ENCODE results near the gene MB21D2. TPM values are rescaled to one million over a fixed set of nuclear protein-coding genes. Genes with fewer than 3 reads are reported as not detected.

Gene MB21D2
- total RNA-seq, 1 donor from 2014 or later: 15.1 TPM

GRCh38 chr3:192929755-192930547 is 12.3 kb upstream of the MB21D2 start:
- Mint-ChIP-seq H3K36me3 (no peaks in the 10 kb centered on the region), H3K27me3 (ENCODE audit: insufficient read depth, low read depth) (peaks cover 4% of the 10 kb centered on the region), H3K4me3 (no peak overlapping the region), H3K27ac (no peak overlapping the region), H3K4me1 (peaks cover 5% of the 10 kb centered on the region), H3K9me3 (no peaks in the 10 kb centered on the region)
- no peaks in the 10 kb centered on the region for H3K9me3 ChIP-seq (ENCODE audit: low read depth)
- H3K27ac ChIP-seq: no peak overlapping the region
- no peak overlapping the region for H3K4me2 ChIP-seq
- no peak overlapping the region for H3K4me3 ChIP-seq
- no peaks in the 10 kb centered on the region for H3K27me3 ChIP-seq
- H3K79me2 ChIP-seq (ENCODE audit: low read depth): no peaks in the 10 kb centered on the region
- no peak overlapping the region for H3K9ac ChIP-seq
- DNase-seq (ENCODE audit: low spot score): no peak
- peaks cover 5% of the 10 kb centered on the region for H3K4me1 ChIP-seq
- H3K36me3 ChIP-seq: no peaks in the 10 kb centered on the region
- no peak overlapping the region for H2AFZ ChIP-seq (replicated peaks)
- H4K20me1 ChIP-seq (ENCODE audit: low read depth): no peaks in the 10 kb centered on the region
- no peaks in the 10 kb centered on the region for H3F3A ChIP-seq (ENCODE audit: low read depth)
- TF ChIP-seq, protein P1, sequence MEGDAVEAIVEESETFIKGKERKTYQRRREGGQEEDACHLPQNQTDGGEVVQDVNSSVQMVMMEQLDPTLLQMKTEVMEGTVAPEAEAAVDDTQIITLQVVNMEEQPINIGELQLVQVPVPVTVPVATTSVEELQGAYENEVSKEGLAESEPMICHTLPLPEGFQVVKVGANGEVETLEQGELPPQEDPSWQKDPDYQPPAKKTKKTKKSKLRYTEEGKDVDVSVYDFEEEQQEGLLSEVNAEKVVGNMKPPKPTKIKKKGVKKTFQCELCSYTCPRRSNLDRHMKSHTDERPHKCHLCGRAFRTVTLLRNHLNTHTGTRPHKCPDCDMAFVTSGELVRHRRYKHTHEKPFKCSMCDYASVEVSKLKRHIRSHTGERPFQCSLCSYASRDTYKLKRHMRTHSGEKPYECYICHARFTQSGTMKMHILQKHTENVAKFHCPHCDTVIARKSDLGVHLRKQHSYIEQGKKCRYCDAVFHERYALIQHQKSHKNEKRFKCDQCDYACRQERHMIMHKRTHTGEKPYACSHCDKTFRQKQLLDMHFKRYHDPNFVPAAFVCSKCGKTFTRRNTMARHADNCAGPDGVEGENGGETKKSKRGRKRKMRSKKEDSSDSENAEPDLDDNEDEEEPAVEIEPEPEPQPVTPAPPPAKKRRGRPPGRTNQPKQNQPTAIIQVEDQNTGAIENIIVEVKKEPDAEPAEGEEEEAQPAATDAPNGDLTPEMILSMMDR (IDR thresholded peaks at IDR 0.05): no peak
- TF ChIP-seq EZH2phosphoT487 (IDR thresholded peaks at IDR 0.05) (no peak), EZH2 (IDR thresholded peaks at IDR 0.05) (no peak)

DNA sequence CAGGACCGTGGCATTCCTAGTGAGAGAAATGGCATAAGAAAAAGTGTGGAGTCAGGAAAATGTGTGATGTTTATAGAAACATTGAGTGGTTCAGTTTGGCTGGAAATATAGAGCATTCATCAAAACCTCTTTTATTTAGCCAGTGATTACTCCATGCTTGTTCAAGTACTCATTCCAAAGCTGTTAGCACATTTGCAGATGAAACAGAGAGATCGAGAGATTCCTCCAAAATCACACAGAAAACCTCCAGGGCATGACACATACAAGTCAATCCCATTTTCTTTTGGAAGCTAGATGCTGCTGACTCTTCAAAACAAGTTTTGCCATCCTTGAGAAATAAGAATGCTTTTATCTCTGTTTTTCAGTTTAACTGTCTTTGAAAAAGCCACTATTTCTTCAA is 11.5 kb upstream of the MB21D2 start:
- Mint-ChIP-seq H3K36me3 (no peaks in the 10 kb centered on the region), H3K27ac (no peak overlapping the region), H3K4me1 (peaks cover 5% of the 10 kb centered on the region), H3K9me3 (no peaks in the 10 kb centered on the region), H3K27me3 (ENCODE audit: insufficient read depth, low read depth) (peaks cover 4% of the 10 kb centered on the region), H3K4me3 (no peak overlapping the region)
- Histone ChIP-seq H3K36me3 (no peaks in the 10 kb centered on the region), H3K79me2 (ENCODE audit: low read depth) (no peaks in the 10 kb centered on the region), H2AFZ (replicated peaks) (no peak overlapping the region), H3K27me3 (no peaks in the 10 kb centered on the region), H4K20me1 (ENCODE audit: low read depth) (no peaks in the 10 kb centered on the region), H3F3A (ENCODE audit: low read depth) (no peaks in the 10 kb centered on the region), H3K4me1 (peaks cover 5% of the 10 kb centered on the region), H3K9me3 (ENCODE audit: low read depth) (no peaks in the 10 kb centered on the region), H3K27ac (no peak overlapping the region), H3K9ac (no peak overlapping the region), H3K4me3 (no peak overlapping the region), H3K4me2 (no peak overlapping the region)
- TF ChIP-seq EZH2phosphoT487 (IDR thresholded peaks at IDR 0.05): no peak
- TF ChIP-seq, protein P1 (IDR thresholded peaks at IDR 0.05): no peak
- TF ChIP-seq EZH2 (IDR thresholded peaks at IDR 0.05): no peak
- DNase-seq (ENCODE audit: low spot score): no peak

- no peaks in the 10 kb centered on the region for H3K36me3 ChIP-seq
- no peak overlapping the region for H3K4me3 ChIP-seq
- DNase-seq (ENCODE audit: low spot score): no peak
- H3K27ac Mint-ChIP-seq: no peak overlapping the region
- peaks cover 5% of the 10 kb centered on the region for H3K4me1 ChIP-seq
- no peaks in the 10 kb centered on the region for H3K27me3 ChIP-seq
- no peak overlapping the region for H3K4me2 ChIP-seq
- TF ChIP-seq EZH2phosphoT487 (IDR thresholded peaks at IDR 0.05) (no peak), EZH2 (IDR thresholded peaks at IDR 0.05) (no peak)
- TF ChIP-seq, protein P1 (IDR thresholded peaks at IDR 0.05): no peak
- H3F3A ChIP-seq (ENCODE audit: low read depth): no peaks in the 10 kb centered on the region
- H2AFZ ChIP-seq (replicated peaks): no peak overlapping the region
- H3K9ac ChIP-seq: no peak overlapping the region
- peaks cover 4% of the 10 kb centered on the region for H3K27me3 Mint-ChIP-seq (ENCODE audit: insufficient read depth, low read depth)
- H3K27ac ChIP-seq: no peak overlapping the region
- no peaks in the 10 kb centered on the region for H3K9me3 Mint-ChIP-seq
- no peaks in the 10 kb centered on the region for H3K36me3 Mint-ChIP-seq
- H3K79me2 ChIP-seq (ENCODE audit: low read depth): no peaks in the 10 kb centered on the region
- H3K4me1 Mint-ChIP-seq: peaks cover 5% of the 10 kb centered on the region
- H3K4me3 Mint-ChIP-seq: no peak overlapping the region
- H3K9me3 ChIP-seq (ENCODE audit: low read depth): no peaks in the 10 kb centered on the region
- H4K20me1 ChIP-seq (ENCODE audit: low read depth): no peaks in the 10 kb centered on the region
Observed at GRCh38 chr3:192928720-192929119, 11.1 kb upstream of the MB21D2 start.
